HUES48 (cell line): Measurements from ENCODE around the gene UST.
"Not testable (repeated sequence)": the region's sequence is repeated elsewhere in the genome, so short reads cannot be mapped to it uniquely, and the experiment has no call there.

ENCODE experiments used
- H3K27ac ChIP-seq: one replicate; pipeline ENCODE4 v1.7.0; 2013; ENCODE audit warnings: low read depth, low read length, inconsistent platforms
- H3K27me3 ChIP-seq: 2 replicates; pipeline ENCODE4 v1.6.1; 2013; ENCODE audit warnings: mild to moderate bottlenecking, low read length; ENCODE audit not compliant: control insufficient read depth, insufficient read depth
- H3K36me3 ChIP-seq: 2 replicates; pipeline ENCODE4 v1.6.1; 2013; ENCODE audit warnings: low read length; ENCODE audit not compliant: control insufficient read depth, insufficient read depth
- H3K4me1 ChIP-seq: 2 replicates; pipeline ENCODE4 v1.6.1; 2013; ENCODE audit warnings: mild to moderate bottlenecking, low read length; ENCODE audit not compliant: control insufficient read depth, insufficient read depth
- H3K4me3 ChIP-seq: 2 replicates; pipeline ENCODE4 v1.5.1; 2013; ENCODE audit warnings: mild to moderate bottlenecking, low read depth, low read length
- H3K9ac ChIP-seq: 2 replicates; pipeline ENCODE4 v1.6.1; 2013; ENCODE audit warnings: mild to moderate bottlenecking, low read depth, low read length, moderate library complexity
- H3K9me3 ChIP-seq: 2 replicates; pipeline ENCODE4 v1.6.1; 2013; ENCODE audit warnings: low read length; ENCODE audit not compliant: control insufficient read depth, insufficient read depth

UST gene

DNA sequence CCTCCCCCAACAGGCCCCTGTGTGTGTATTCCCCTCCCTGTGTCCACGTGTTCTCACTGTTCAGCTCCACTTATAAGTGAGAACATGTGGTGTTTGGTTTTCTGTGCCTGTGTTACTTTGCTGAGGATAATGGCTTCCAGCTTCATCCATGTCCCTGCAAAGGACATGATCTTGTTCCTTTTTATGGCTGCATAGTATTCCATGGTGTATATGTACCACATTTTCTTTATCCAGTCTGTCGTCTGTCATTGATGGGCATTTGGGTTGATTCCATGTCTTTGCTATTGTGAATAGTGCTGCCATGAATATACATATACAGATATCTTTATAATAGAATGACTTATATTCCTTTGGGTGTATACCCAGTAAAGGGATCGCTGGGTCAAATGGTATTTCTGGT lies 106.3 kb downstream of the UST start:
- not testable (repeated sequence) for H3K36me3 ChIP-seq, H3K9ac ChIP-seq, H3K4me3 ChIP-seq, H3K27ac ChIP-seq, H3K27me3 ChIP-seq, H3K9me3 ChIP-seq
- H3K4me1 ChIP-seq = peaks cover 44% of the 10 kb centered on the region

DNA sequence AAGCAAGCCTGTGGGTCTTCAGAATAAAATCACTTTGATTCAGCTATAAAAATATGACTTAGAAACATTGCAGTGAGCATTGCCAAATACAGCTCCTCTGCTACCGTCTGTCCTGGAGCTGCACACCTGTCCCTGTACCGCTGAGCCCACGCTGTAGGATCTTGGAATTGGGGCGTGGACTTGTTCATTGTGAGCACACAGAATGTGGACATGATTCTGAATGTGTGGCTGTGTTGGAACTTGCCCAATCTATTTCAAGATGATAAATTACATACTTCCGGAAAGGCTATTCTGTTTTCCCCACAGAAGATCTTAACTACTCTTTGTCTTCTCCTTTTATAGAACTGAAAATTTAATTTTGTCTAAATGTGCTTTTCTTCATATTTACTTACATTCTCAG lies 107.3 kb downstream of the UST start:
- Histone ChIP-seq H3K4me3 (no peak overlapping the region), H3K4me1 (peaks cover 39% of the 10 kb centered on the region), H3K36me3 (no peaks in the 10 kb centered on the region), H3K27ac (no peak overlapping the region), H3K27me3 (no peaks in the 10 kb centered on the region), H3K9ac (no peak overlapping the region), H3K9me3 (no peaks in the 10 kb centered on the region)

DNA sequence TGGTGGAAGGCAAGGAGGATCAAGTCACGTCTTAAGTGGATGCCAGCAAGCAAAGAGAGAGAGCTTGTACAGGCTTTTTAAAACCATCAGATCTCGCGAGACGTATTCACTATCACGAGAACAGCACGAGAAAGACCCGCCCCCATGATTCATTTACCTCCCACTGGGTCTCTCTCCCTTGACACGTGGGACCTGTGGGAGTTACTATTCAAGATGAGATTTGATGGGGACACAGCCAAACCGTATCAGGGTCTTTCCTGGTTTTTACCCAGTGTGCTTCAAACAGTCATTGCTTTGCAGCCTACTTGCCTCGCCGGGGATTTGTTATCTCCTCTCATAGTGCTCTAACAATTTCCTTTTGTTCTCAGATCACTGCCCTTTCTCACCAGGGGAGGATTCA lies 108.2 kb downstream of the UST start:
- Histone ChIP-seq H3K27ac (peak overlapping the region; percentile 63), H3K9ac (no peak overlapping the region), H3K27me3 (no peaks in the 10 kb centered on the region), H3K9me3 (no peaks in the 10 kb centered on the region), H3K4me3 (no peak overlapping the region), H3K4me1 (peaks cover 39% of the 10 kb centered on the region), H3K36me3 (no peaks in the 10 kb centered on the region)

DNA sequence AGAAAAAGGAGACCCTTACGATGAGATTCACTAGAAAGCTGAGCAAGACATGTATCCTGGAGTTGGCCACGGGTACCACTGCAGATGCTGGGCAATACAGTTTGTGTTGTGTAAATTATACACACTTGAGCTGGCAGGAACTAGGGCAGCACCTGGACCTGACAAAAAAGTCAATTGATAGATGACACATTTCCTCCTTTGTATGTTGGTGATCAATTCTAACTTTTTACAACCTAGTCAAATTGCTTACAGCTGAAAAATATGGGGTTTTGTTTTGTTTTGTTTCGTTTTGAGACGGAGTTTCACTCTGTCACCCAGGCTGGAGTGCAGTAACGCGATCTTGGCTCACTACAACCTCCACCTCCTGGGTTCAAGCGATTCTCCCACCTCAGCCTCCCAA lies 108.9 kb downstream of the UST start:
- no peak overlapping the region for H3K27ac ChIP-seq
- H3K9me3 ChIP-seq = no peaks in the 10 kb centered on the region
- H3K36me3 ChIP-seq = no peaks in the 10 kb centered on the region
- peaks cover 33% of the 10 kb centered on the region for H3K4me1 ChIP-seq
- H3K4me3 ChIP-seq = no peak overlapping the region
- H3K9ac ChIP-seq = no peak overlapping the region
- no peaks in the 10 kb centered on the region for H3K27me3 ChIP-seq

DNA sequence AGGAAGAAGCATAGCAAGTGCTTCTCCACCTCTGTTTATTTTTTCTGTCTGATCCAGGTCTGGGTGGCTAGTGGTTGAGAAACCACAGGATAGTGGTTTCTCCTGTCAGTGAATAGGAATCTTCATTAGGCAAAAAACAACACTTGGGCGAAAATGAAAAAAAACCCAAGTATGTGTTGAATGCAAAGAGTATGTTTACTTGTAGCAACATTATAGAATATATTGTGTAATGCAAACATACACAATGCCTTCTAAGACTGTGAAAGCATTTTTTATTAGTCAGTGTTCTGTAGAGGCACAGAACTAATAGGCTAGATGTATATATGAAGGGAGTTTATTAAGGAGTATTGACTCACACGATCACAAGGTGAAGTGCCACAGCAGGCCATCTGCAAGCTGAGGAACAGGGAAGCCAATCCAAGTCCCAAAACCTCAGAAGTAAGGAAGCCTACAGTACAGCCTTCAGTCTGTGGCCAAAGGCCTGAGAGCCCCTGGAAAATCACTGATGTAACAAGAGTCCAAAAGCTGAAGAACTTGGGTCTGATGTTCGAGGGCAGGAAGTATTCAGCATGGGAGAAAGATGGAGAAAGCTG lies 111.1 kb downstream of the UST start:
- H3K4me1 ChIP-seq = peaks cover 18% of the 10 kb centered on the region
- no peaks in the 10 kb centered on the region for H3K27me3 ChIP-seq
- H3K27ac ChIP-seq = no peak overlapping the region
- no peaks in the 10 kb centered on the region for H3K9me3 ChIP-seq
- H3K4me3 ChIP-seq = no peak overlapping the region
- H3K9ac ChIP-seq = no peak overlapping the region
- H3K36me3 ChIP-seq = no peaks in the 10 kb centered on the region

DNA sequence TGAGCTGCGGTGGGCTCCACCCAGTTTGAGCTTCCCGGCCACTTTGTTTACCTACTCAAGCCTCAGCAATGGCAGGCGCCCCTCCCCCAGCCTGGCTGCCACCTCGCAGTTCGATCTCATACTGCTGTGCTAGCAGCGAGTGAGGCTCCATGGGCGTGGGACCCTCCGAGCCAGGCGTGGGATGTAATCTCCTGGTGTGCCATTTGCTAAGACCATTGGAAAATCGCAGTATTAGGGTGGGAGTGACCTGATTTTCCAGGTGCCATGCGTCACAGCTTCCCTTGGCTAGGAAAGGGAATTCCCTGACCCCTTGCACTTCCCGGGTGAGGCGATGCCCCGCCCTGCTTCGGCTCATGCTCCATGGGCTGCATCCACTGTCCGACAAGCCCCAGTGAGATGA lies 117.3 kb downstream of the UST start:
- H3K27me3 ChIP-seq, H3K27ac ChIP-seq, H3K4me3 ChIP-seq, H3K36me3 ChIP-seq, H3K9me3 ChIP-seq, H3K9ac ChIP-seq: not testable (repeated sequence)
- peaks cover 37% of the 10 kb centered on the region for H3K4me1 ChIP-seq

DNA sequence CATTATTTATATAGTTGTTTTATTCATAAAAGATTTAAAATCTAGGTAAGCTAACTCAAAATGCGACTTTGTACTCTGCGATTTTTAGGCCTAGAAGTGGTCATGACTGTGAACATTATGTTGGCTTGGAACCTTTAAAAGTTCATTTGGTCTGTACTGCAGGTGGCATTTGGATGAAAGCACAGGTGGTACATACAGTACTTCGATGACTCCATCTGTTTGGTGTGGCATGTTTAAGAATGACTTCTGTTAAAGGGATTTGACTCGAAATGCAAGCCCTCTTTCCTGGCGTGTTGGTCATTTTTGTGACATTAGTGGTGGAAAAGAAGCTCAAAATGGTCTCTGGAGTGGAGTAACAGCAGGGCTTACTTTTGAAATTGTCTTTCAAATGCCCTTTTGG lies 118.1 kb downstream of the UST start:
- H3K4me1 ChIP-seq = peaks cover 37% of the 10 kb centered on the region

DNA sequence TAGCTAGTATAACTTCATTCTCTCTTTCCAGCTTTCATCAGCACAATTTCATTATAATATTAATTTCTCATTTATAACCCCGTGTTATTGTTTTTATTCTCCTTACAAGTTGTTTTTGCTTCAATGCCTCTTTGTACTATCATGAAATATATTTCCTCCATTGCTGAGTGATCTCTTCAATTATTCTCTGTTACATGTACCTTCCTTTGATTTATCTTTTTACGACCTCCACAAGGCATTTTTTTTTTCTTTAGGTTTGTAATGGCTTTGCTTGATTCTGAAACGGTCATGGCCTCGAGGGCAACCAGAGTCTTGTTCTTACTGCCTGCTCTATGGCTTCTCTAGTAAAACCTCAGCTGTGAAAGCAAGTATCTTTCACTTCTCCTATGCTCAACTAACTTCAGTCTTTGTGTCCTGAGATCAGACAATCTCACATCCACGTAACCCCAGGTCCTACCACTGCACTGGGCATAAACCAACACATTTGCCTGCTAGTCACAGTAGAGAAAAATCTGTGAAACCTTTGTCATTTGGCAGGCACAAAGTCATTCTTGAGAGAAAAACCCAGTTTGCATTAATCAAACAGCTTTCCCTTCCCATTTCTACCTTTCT lies 119.9 kb downstream of the UST start:
- no peaks in the 10 kb centered on the region for H3K9me3 ChIP-seq
- no peak overlapping the region for H3K9ac ChIP-seq
- H3K4me1 ChIP-seq = peaks cover 37% of the 10 kb centered on the region
- H3K27ac ChIP-seq = no peak overlapping the region
- H3K4me3 ChIP-seq = no peak overlapping the region
- no peaks in the 10 kb centered on the region for H3K36me3 ChIP-seq
- no peaks in the 10 kb centered on the region for H3K27me3 ChIP-seq

More for the DNA sequence above, 118.1 kb downstream of the UST start:
- H3K36me3 ChIP-seq = no peaks in the 10 kb centered on the region
- H3K4me3 ChIP-seq = no peak overlapping the region
- H3K9ac ChIP-seq = no peak overlapping the region
- H3K27ac ChIP-seq = no peak overlapping the region
- H3K27me3 ChIP-seq = no peaks in the 10 kb centered on the region
- no peaks in the 10 kb centered on the region for H3K9me3 ChIP-seq

DNA sequence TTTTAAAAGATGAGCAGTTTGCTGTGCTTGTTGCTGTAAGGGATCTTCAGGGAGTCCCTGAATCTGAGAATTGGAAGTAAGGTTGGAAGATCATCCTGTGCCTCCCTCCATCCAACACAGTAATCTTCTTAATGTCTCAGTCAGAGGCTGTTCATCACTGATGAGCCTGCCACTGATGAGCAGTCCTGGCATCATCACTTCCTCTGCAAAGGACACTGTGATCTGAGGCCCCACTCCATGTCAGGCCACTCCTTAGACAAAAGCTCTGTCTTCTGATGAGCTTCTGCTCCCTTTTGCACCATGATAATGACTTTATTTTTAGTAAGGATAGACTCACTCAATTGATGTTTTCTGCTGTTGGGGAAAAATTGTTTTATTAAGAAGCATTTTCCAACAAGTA lies 121.0 kb downstream of the UST start:
- Histone ChIP-seq H3K36me3 (no peaks in the 10 kb centered on the region), H3K27ac (no peak overlapping the region), H3K9me3 (no peaks in the 10 kb centered on the region), H3K27me3 (no peaks in the 10 kb centered on the region), H3K9ac (no peak overlapping the region), H3K4me3 (no peak overlapping the region), H3K4me1 (peaks cover 41% of the 10 kb centered on the region)

DNA sequence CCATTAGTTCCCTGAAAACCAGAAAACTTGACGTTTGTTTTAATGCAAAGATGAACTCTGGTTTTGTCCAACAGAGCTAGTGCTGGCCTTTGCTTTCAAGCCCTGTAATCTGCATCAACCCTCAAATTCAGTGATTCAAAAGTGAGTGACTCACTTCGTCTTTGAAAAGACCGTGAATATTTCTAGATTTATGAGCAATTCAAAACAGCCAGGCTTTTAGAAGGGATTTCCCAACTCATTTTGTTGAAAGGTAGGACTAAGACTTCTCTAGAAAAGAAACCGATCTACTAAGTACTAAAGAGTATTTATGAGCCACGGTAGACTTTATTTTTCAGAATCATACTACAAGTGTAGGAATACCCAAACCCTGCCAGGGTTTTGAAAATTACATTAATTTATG lies 121.5 kb downstream of the UST start:
- H3K27me3 ChIP-seq = no peaks in the 10 kb centered on the region
- no peaks in the 10 kb centered on the region for H3K9me3 ChIP-seq
- H3K4me3 ChIP-seq = no peak overlapping the region
- H3K27ac ChIP-seq = no peak overlapping the region
- H3K36me3 ChIP-seq = no peaks in the 10 kb centered on the region
- peaks cover 41% of the 10 kb centered on the region for H3K4me1 ChIP-seq
- H3K9ac ChIP-seq = no peak overlapping the region

DNA sequence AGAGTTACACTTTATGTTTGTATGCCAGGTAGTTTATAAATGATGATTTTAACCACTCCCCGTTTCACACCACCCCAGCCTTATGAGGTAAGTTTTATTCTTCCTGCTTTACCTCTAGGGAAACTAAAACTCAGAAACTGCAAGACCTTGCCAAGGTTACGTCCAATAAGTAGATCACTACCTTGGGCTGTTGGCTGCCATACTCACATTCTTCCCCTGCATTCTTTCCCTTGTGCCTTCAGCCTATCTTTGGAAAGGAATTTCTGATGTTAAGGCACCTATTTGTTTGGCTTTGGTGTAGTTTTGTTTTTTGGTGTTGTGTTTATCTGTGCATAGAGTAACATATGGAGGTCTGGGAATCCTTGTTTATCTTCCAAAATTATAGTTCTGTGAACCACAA lies 122.1 kb downstream of the UST start:
- Histone ChIP-seq H3K27ac (no peak overlapping the region), H3K9me3 (no peaks in the 10 kb centered on the region), H3K27me3 (no peaks in the 10 kb centered on the region), H3K36me3 (no peaks in the 10 kb centered on the region), H3K9ac (no peak overlapping the region), H3K4me1 (peaks cover 41% of the 10 kb centered on the region), H3K4me3 (no peak overlapping the region)
